Hepatocyte (in vitro differentiated cells): ENCODE measurements around the gene GABRA4.

Source experiments
- EZH2 ChIP-seq: fragments of 200-600 bp; sonication (generic); IDR thresholded peaks from 2 replicates; pipeline ENCODE4 v1.6.1; 2016; ENCODE audit warnings: antibody characterized with exemption, mild to moderate bottlenecking, borderline replicate concordance
- EZH2phosphoT487 ChIP-seq: fragments of 200-600 bp; sonication (generic); IDR thresholded peaks from one replicate; pipeline ENCODE4 v1.6.1; 2018; ENCODE audit warnings: antibody characterized with exemption, mild to moderate bottlenecking, low read depth, moderate library complexity; ENCODE audit not compliant: unreplicated experiment, severe bottlenecking
- TF ChIP-seq, protein P1 (sequence below): fragments of 200-600 bp; sonication (generic); IDR thresholded peaks from 2 replicates; pipeline ENCODE4 v1.5.1; 2016; ENCODE audit warnings: antibody characterized with exemption, mild to moderate bottlenecking; ENCODE audit not compliant: poor library complexity

DNA sequence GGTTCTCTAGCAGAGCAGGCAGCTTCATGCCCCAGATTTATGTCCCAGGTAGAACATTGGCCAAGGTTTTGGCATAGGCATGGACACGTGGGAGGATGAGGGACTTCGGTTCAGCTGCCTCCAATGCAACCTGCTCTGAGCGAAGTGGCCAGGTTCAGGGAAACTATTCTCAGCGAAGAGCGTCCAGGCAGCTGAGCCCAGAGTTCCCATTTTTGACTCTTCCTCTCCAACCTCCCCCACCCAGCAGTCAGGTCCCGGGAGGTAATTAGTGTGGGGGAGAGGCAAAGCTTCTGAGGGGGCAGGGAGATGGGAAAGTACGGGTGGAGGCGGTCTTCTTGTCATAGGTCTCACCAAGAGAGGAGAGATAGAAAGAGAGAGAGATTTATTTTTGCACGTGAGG lies 1.0 kb downstream of the GABRA4 start:
- TF ChIP-seq EZH2 = no peak
- TF ChIP-seq, protein P1, sequence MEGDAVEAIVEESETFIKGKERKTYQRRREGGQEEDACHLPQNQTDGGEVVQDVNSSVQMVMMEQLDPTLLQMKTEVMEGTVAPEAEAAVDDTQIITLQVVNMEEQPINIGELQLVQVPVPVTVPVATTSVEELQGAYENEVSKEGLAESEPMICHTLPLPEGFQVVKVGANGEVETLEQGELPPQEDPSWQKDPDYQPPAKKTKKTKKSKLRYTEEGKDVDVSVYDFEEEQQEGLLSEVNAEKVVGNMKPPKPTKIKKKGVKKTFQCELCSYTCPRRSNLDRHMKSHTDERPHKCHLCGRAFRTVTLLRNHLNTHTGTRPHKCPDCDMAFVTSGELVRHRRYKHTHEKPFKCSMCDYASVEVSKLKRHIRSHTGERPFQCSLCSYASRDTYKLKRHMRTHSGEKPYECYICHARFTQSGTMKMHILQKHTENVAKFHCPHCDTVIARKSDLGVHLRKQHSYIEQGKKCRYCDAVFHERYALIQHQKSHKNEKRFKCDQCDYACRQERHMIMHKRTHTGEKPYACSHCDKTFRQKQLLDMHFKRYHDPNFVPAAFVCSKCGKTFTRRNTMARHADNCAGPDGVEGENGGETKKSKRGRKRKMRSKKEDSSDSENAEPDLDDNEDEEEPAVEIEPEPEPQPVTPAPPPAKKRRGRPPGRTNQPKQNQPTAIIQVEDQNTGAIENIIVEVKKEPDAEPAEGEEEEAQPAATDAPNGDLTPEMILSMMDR = no peak
- no peak for TF ChIP-seq EZH2phosphoT487
